Kidney (tissue), 14 donors: Measurements from ENCODE around the gene LPIN1. TPM values are rescaled to one million over a fixed set of nuclear protein-coding genes. Genes with fewer than 3 reads are reported as not detected.

Source experiments
- DNase-seq, 5 donors: peaks; one replicate each; pipeline ENCODE4 v3.0.0-alpha.2; 2013 to 2020
- FAIRE-seq: peaks from 2 replicates; lab custom pipeline; 2012; peaks lifted over from hg19 to GRCh38; lab: Jason Lieb, UNC
- H3K27ac ChIP-seq, 2 donors: one replicate each; pipeline ENCODE4 v1.7.0; 2013; ENCODE audit warnings: low read depth in 2 of 2, low read length in 2 of 2, inconsistent platforms in 1 of 2
- H3K27me3 ChIP-seq: one replicate; pipeline ENCODE4 v1.7.1; 2013; ENCODE audit warnings: low read length, inconsistent platforms; ENCODE audit not compliant: control insufficient read depth, insufficient read depth
- H3K36me3 ChIP-seq, 3 donors: one replicate each; pipeline versions ENCODE4 v1.7.0 to v1.7.1; 2013; ENCODE audit warnings: low read length in 3 of 3, control low read depth in 1 of 3, inconsistent platforms in 1 of 3; ENCODE audit not compliant: insufficient read depth in 3 of 3, control insufficient read depth in 2 of 3
- H3K4me1 ChIP-seq, 3 donors: one replicate each; pipeline versions ENCODE4 v1.7.0 to v1.7.1; 2013; ENCODE audit warnings: low read length in 3 of 3, inconsistent platforms in 1 of 3, low read depth in 1 of 3; ENCODE audit not compliant: control insufficient read depth in 2 of 3, insufficient read depth in 2 of 3
- H3K4me3 ChIP-seq, 3 donors: one replicate each; pipeline versions ENCODE4 v1.7.0 to v1.8.1; 2013; ENCODE audit warnings: low read length in 3 of 3, control low read depth in 1 of 3, inconsistent platforms in 1 of 3
- H3K9ac ChIP-seq, 3 donors: one replicate each; pipeline versions ENCODE4 v1.7.0 to v1.7.1; 2013; ENCODE audit warnings: low read length in 3 of 3, control low read depth in 1 of 3, inconsistent platforms in 1 of 3
- H3K9me3 ChIP-seq, 3 donors: one replicate each; pipeline versions ENCODE4 v1.7.0 to v1.7.1; 2013; ENCODE audit warnings: low read length in 3 of 3, control low read depth in 1 of 3, inconsistent platforms in 1 of 3; ENCODE audit not compliant: control insufficient read depth in 2 of 3, insufficient read depth in 1 of 3
- intact Hi-C: fragments of 100-400 bp; cut with DNase I; formaldehyde crosslinking; loops from one replicate; pipeline ENCODE4 v1.11.1; 2022
- polyA plus RNA-seq: library from polyadenylated mRNA; stranded (reverse); fragments of 350-450 nt; fragmentation: Illumina TruSeq; extraction: RNeasy Lipid Tissue Mini Kit (QIAGEN cat#74804); gene quantifications from one replicate; pipeline ENCODE4 v1.2.3, GENCODE V29; 2014; ENCODE audit warnings: low read depth, low replicate concordance; ENCODE audit not compliant: insufficient read depth
- total RNA-seq: library from RNA; stranded (reverse); fragmentation: NEBNext Ultra II Directional; extraction: Animal tissue kit (Norgen Biotek cat#: 25700); gene quantifications from one replicate; pipeline ENCODE4 v1.2.1, GENCODE V29; 2021
- TF ChIP-seq, protein P1 (sequence below): IDR thresholded peaks from 3 replicates; pipeline ENCODE4 v1.5.1; 2012; ENCODE audit warnings: mild to moderate bottlenecking, moderate library complexity, borderline replicate concordance; ENCODE audit not compliant: insufficient read depth; ENCODE audit errors: extremely low read depth
- donor health status: control.
- donor health status: control.
- donor health status: control.
- donor health status: control.
- donor health status: control.
- donor health status: DM: yes; HTN: yes; CAD: no.
- donor health status: Normal renal cell carcinoma (clear cell type).

The LPIN1 gene
- total and polyA plus RNA-seq, 2 donors from 2014 or later = 11.8 to 36.8 TPM

GRCh38 chr2:11784280-11784679 is 37.8 kb downstream of the LPIN1 start:
- Histone ChIP-seq H3K36me3 (peaks cover 7 to 50% (median 23%) of the 10 kb centered on the region in 3 donors), H3K9ac (no peak overlapping the region), H3K4me3 (no peak overlapping the region), H3K27me3 (no peaks in the 10 kb centered on the region), H3K9me3 (no peaks in the 10 kb centered on the region), H3K4me1 (no peaks in the 10 kb centered on the region), H3K27ac (no peak overlapping the region)
- intact Hi-C loops = loop anchor here (10.0 kb wide), 1 partner anchor 309 kb away; no protein-coding TSS in a partner anchor
- FAIRE-seq (no peak), DNase-seq (no peak)
- TF ChIP-seq, protein P1, sequence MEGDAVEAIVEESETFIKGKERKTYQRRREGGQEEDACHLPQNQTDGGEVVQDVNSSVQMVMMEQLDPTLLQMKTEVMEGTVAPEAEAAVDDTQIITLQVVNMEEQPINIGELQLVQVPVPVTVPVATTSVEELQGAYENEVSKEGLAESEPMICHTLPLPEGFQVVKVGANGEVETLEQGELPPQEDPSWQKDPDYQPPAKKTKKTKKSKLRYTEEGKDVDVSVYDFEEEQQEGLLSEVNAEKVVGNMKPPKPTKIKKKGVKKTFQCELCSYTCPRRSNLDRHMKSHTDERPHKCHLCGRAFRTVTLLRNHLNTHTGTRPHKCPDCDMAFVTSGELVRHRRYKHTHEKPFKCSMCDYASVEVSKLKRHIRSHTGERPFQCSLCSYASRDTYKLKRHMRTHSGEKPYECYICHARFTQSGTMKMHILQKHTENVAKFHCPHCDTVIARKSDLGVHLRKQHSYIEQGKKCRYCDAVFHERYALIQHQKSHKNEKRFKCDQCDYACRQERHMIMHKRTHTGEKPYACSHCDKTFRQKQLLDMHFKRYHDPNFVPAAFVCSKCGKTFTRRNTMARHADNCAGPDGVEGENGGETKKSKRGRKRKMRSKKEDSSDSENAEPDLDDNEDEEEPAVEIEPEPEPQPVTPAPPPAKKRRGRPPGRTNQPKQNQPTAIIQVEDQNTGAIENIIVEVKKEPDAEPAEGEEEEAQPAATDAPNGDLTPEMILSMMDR = no peak

DNA sequence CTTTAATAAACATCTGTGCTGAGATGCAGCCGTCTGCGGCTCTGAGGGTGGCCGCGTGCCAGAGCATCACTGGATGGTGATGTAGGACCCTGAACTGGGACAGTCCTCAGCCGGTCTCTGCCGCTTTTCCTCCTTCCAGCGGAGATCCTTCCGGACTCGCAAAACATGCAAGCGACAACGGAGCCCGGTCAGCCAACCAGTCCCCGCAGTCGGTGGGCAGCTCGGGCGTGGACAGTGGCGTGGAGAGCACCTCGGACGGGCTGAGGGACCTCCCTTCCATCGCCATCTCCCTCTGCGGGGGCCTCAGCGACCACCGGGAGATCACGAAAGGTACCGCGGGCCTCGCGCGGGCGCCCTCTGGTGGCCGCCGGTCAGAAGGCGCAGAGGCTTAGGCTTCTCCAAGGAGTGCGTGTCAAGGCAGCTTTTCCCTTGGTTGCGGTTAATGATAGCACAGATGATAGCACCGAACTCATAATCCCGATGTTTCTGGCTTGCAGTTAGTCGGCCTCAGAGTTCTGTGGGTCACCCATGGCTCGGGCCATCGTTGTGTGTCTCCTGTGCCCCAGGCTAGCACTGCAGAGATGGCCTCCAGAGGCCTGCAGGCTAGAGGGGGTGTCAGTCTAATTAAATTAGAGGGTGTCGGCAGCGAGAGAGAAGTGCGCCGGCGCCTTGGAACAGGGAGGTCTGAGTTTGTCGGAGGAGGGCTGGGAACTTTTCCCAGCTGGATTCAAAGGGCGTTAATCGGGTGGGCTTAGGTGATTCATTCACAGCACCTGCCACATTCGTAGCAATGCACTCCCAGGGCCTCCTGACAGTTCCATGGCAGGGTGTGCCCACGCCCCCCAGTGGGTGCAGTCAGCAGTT is 38.5 kb downstream of the LPIN1 start:
- intact Hi-C loops = loop anchor here (10.0 kb wide), 1 partner anchor 310 kb away; no protein-coding TSS in a partner anchor
- Histone ChIP-seq H3K27ac (no peak overlapping the region), H3K36me3 (peaks cover 8 to 52% (median 26%) of the 10 kb centered on the region in 3 donors), H3K4me1 (no peaks in the 10 kb centered on the region), H3K27me3 (no peaks in the 10 kb centered on the region), H3K9me3 (no peaks in the 10 kb centered on the region), H3K9ac (no peak overlapping the region), H3K4me3 (peak overlapping the region; percentile 34 to 51 (median 39))
- DNase-seq = peak in 4 of 5 donors; percentile 63 to 80 (median 79)
- no peak for FAIRE-seq
- TF ChIP-seq, protein P1 = peak; percentile 74

DNA sequence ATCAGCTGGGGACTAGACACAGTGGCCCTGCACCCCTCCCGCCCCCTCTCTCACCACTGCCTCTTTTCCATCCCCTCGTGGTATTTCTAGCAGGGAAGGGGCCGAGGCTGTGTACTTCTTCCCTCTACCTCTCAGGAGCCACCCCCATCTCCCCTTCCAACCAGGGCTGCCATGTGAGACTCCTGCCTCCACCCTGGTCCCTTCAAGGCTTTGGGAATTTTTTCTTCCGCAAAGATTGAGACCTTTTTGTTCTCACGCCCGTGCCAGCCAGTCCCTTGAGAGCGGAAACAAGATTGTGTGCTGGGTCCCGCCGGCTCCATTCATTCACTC is 39.1 kb downstream of the LPIN1 start:
- Histone ChIP-seq H3K27me3 (no peaks in the 10 kb centered on the region), H3K9ac (no peak overlapping the region), H3K4me3 (no peak overlapping the region), H3K9me3 (no peaks in the 10 kb centered on the region), H3K4me1 (no peaks in the 10 kb centered on the region), H3K27ac (no peak overlapping the region), H3K36me3 (peaks cover 7 to 51% (median 22%) of the 10 kb centered on the region in 3 donors)
- intact Hi-C loops = loop anchor here (10.0 kb wide), 1 partner anchor 311 kb away; no protein-coding TSS in a partner anchor
- TF ChIP-seq, protein P1 = no peak
- FAIRE-seq (no peak), DNase-seq (no peak)
